K562 (cell line): Measurements from ENCODE around the gene ADAMTS2. TPM values are rescaled to one million over a fixed set of nuclear protein-coding genes. Genes with fewer than 3 reads are reported as not detected.

Experiments used
- ATAC-seq: fragments of 200-7000 bp; cut with Tn5 transposase; 3 replicates; pipeline ENCODE4 v1.9.1; 2020; ENCODE audit warnings: moderate library complexity
- BruUV-seq: library from RNA; stranded (reverse); fragments of 400-500 nt; replicated peaks from 2 replicates; lab custom pipeline; 2021; lab: Mats Ljungman, UMichigan
- CTCF ChIA-PET: fragments of 300-600 bp; formaldehyde crosslinking; extraction: SDS; loops from one replicate; lab custom pipeline; 2021; ENCODE audit warnings: low intra/inter-chr PET ratio; lab: Yijun Ruan, JAX
- POLR2A ChIA-PET: fragments of 300-600, 350-650 bp; sonication (Branson Sonifier 250); formaldehyde crosslinking; extraction: SDS; loops from one replicate; lab custom pipeline; 2021; ENCODE audit warnings: antibody characterized with exemption, inconsistent platforms; lab: Yijun Ruan, JAX
- DNase-seq, 4 experiments: peaks; one replicate each; pipeline versions ENCODE4 v3.0.0 to v3.0.0-alpha.2; 2011 to 2018; ENCODE audit warnings: low spot score in 3 of 4, mixed read lengths in 3 of 4; ENCODE audit errors: extremely low read depth in 1 of 4
- FAIRE-seq: peaks from 2 replicates; lab custom pipeline; 2011; peaks lifted over from hg19 to GRCh38; lab: Jason Lieb, UNC
- H2AFZ ChIP-seq: 2 replicates; pipeline ENCODE4 v1.6.0; 2011; ENCODE audit warnings: low read depth, low read length, control low read depth, inconsistent platforms
- H3K27ac ChIP-seq: fragments of 200-600 bp; 3 replicates; pipeline ENCODE4 v1.8.0; 2011; ENCODE audit warnings: low read depth, mild to moderate bottlenecking, control low read depth, inconsistent platforms, low read length, moderate library complexity, mixed read lengths; ENCODE audit errors: extremely low read depth
- H3K27me3 ChIP-seq, 2 experiments: fragments of 300-600 bp in 1 of 2; 2 replicates in 1 of 2; 3 replicates in 1 of 2; pipeline versions ENCODE4 v1.6.0 to v1.8.0; 2011; ENCODE audit warnings: inconsistent platforms in 2 of 2, low read length in 2 of 2, mild to moderate bottlenecking in 1 of 2, mixed read lengths in 1 of 2, moderate library complexity in 1 of 2; ENCODE audit not compliant: control insufficient read depth in 2 of 2, insufficient read depth in 2 of 2
- H3K36me3 ChIP-seq: fragments of 300-600 bp; 3 replicates; pipeline ENCODE4 v1.8.0; 2011; ENCODE audit warnings: mild to moderate bottlenecking, low read length, inconsistent platforms; ENCODE audit not compliant: control insufficient read depth, insufficient read depth
- H3K4me1 ChIP-seq, 2 experiments: fragments of 200-600 bp in 1 of 2; replicated peaks in 1 of 2; 2 replicates in 1 of 2; 3 replicates in 1 of 2; pipeline versions ENCODE4 v1.5.1 to v1.8.0; 2011; ENCODE audit warnings: inconsistent platforms in 2 of 2, low read length in 2 of 2, mild to moderate bottlenecking in 1 of 2, mixed read lengths in 1 of 2, moderate library complexity in 1 of 2; ENCODE audit not compliant: control insufficient read depth in 2 of 2, insufficient read depth in 2 of 2
- H3K4me2 ChIP-seq: 2 replicates; pipeline ENCODE4 v1.6.1; 2011; ENCODE audit warnings: low read length, control low read depth, inconsistent platforms, mixed read lengths; ENCODE audit not compliant: insufficient read depth
- H3K4me3 ChIP-seq: fragments of 200-600 bp; sonication (generic), shearing (Covaris generic); 2 replicates; pipeline ENCODE4 v1.5.1; 2016; ENCODE audit warnings: control low read depth, inconsistent platforms
- H3K79me2 ChIP-seq: fragments of 200-600 bp; 3 replicates; pipeline ENCODE4 v1.8.0; 2011; ENCODE audit warnings: low read length, inconsistent platforms; ENCODE audit not compliant: control insufficient read depth, insufficient read depth
- H3K9ac ChIP-seq, 2 experiments: 2 replicates each; pipeline versions ENCODE4 v1.6.0 to v1.6.1; 2011; ENCODE audit warnings: low read depth in 2 of 2, low read length in 2 of 2, control low read depth in 1 of 2, inconsistent platforms in 1 of 2, mild to moderate bottlenecking in 1 of 2, mixed read lengths in 1 of 2; ENCODE audit not compliant: insufficient read depth in 1 of 2
- H3K9me1 ChIP-seq: one replicate; pipeline ENCODE4 v1.6.0; 2011; ENCODE audit warnings: inconsistent platforms, mild to moderate bottlenecking, low read length, moderate library complexity; ENCODE audit not compliant: control insufficient read depth, insufficient read depth
- H3K9me3 ChIP-seq: replicated peaks from 2 replicates; pipeline ENCODE4 v1.5.1; 2011; ENCODE audit warnings: low read depth, low read length, inconsistent platforms; ENCODE audit not compliant: control insufficient read depth, insufficient read depth
- H4K20me1 ChIP-seq: replicated peaks from 2 replicates; pipeline ENCODE4 v1.6.1; 2011; ENCODE audit warnings: low read length, inconsistent platforms, mixed read lengths; ENCODE audit not compliant: control insufficient read depth, insufficient read depth
- ATF1 ChIP-seq, 2 experiments: fragments of 450-650 bp in 1 of 2; IDR thresholded peaks; 2 replicates each; pipeline ENCODE4 v1.6.1; 2016; ENCODE audit warnings: missing compliant biosample characterization in 1 of 2, missing genetic modification characterization in 1 of 2
- COPS2 ChIP-seq: fragments of 450-650 bp; conservative IDR thresholded peaks from 2 replicates; pipeline ENCODE4 v1.6.1; 2016; ENCODE audit warnings: mild to moderate bottlenecking, moderate library complexity
- GATA2 ChIP-seq: sonication (generic); formaldehyde crosslinking; IDR thresholded peaks from 2 replicates; pipeline ENCODE4 v1.4.0; 2020; ENCODE audit warnings: mild to moderate bottlenecking, missing genetic modification reagents
- NELFE ChIP-seq: IDR thresholded peaks from 2 replicates; pipeline ENCODE4 v1.6.1; 2011; ENCODE audit warnings: mild to moderate bottlenecking; ENCODE audit not compliant: insufficient read depth, insufficient read length
- RBFOX2 ChIP-seq: fragments of 200-400 bp; formaldehyde crosslinking; IDR thresholded peaks from 2 replicates; pipeline ENCODE4 v1.6.1; 2017; ENCODE audit warnings: low read depth, mild to moderate bottlenecking, low read length, moderate library complexity
- SAP30 ChIP-seq: fragments of 200-600 bp; sonication (generic); IDR thresholded peaks from 2 replicates; pipeline ENCODE4 v1.6.1; 2012; ENCODE audit warnings: borderline replicate concordance, low read depth, mild to moderate bottlenecking, moderate library complexity, low read length, control low read depth, inconsistent platforms; ENCODE audit not compliant: insufficient read depth, poor library complexity, severe bottlenecking
- SMARCB1 ChIP-seq: IDR thresholded peaks from 2 replicates; pipeline ENCODE4 v1.6.1; 2011; ENCODE audit warnings: improper control_type of control experiment, low read depth; ENCODE audit not compliant: insufficient read length
- ZNF444 ChIP-seq: fragments of 250-450 bp; sonication (Bioruptor Pico); IDR thresholded peaks from 2 replicates; pipeline ENCODE4 v1.4.0; 2020; ENCODE audit warnings: mild to moderate bottlenecking, moderate library complexity
- ZSCAN32 ChIP-seq: fragments of 450-650 bp; formaldehyde crosslinking; IDR thresholded peaks from 2 replicates; pipeline ENCODE4 v1.4.0; 2020; ENCODE audit warnings: mild to moderate bottlenecking, moderate library complexity
- WGBS: fragments of 100-300 bp; shearing (Covaris generic); methylation state at CpG from one replicate; pipeline ENCODE4 v1.1.6; 2016; ENCODE audit warnings: low coverage, mixed read lengths; ENCODE audit not compliant: insufficient coverage; ENCODE audit errors: missing lambda C conversion rate; 5-methylcytosine and 5-hydroxymethylcytosine counted together
- in situ Hi-C: fragments of 300-500 bp; cut with MboI; formaldehyde crosslinking; loops from 4 replicates; pipeline ENCODE4 v1.15.0; 2018; ENCODE audit warnings: inconsistent platforms, mixed read lengths
- intact Hi-C: fragments of 100-400 bp; cut with micrococcal nuclease; formaldehyde crosslinking; loops from 2 replicates; pipeline ENCODE4 v1.14.2; 2022
- polyA plus RNA-seq, 8 experiments: library from polyadenylated mRNA; depleted of rRNA in 4 of 8; stranded (reverse) in 5 of 8; unstranded in 3 of 8; fragments of >200 nt; fragmentation: Nextera tagmentation in 2 of 8; fragmentation: Illumina TruSeq in 1 of 8; extraction: Ambion mirVana in 2 of 8; extraction: Trizol in 1 of 8; gene quantifications; 2 replicates each; pipeline versions ENCODE4 v1.2.1 to v1.2.3, GENCODE V29; 2011 to 2014; ENCODE audit warnings: inconsistent platforms in 1 of 8, missing spikeins in 1 of 8
- total RNA-seq, 7 experiments: library from RNA; depleted of rRNA in 6 of 7; stranded (reverse); fragments of >200 nt in 6 of 7; fragmentation: Illumina TruSeq in 2 of 7; extraction: Trizol in 2 of 7; gene quantifications; 2 replicates each; pipeline versions ENCODE4 v1.2.1 to v1.2.3, GENCODE V29; 2011 to 2021; ENCODE audit warnings: low replicate concordance in 1 of 7
- TF ChIP-seq, protein P1 (sequence below): fragments of 250-450 bp; sonication (Bioruptor Pico); IDR thresholded peaks from 2 replicates; pipeline ENCODE4 v1.8.0; 2022; ENCODE audit warnings: inconsistent platforms

ADAMTS2 gene
- total and polyA plus RNA-seq, 9 of the 15 experiments (the other 6 are each of a cell fraction or from before 2014, with no cell fraction given): not detected

DNA sequence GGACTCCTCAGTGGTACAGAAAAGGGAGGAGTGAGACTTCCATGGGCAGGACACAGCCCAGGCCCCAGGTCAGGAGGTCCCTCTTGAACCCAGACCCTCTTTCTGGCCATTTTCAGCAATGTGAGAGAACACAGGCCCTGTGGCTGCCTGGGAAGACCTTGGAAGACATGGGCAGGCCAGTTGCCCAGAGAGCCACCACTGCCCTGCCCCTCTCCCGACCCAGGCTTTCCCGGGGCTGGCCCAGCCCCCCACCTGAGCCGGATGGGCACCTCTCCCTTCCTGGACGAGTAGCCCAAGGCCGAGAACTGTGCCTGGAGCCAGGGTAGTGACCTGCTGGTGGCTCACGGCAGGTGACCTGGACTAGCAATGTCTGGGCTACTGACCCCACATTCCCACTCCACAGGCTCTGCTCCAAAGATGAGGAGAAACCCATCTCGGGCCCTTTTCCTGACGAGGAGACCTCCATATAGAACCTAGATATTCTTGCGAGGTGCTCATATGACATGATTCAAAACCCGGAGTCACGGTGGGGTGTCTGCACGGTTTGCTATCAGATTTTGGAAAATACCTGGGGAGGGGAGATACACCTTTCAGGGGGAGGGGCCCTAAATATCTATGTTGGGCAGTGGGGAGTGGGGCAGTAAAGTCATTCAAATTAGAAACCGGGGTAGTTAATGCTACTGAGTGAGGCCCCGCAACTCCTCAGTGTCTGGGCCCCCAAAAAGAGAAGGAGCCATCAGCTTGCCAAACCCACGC is 225.7 kb downstream of the ADAMTS2 start:
- H3K4me1 ChIP-seq: peaks cover 0 to 1% of the 10 kb centered on the region in 2 experiments; a peak in 1 of 5 replicates
- no peak for DNase-seq
- CTCF ChIA-PET: no interaction called here
- WGBS: 3% methylated on average over 15 of the region's 15 CpGs
- in situ Hi-C loops (no loop called here), intact Hi-C loops (no loop called here)
- H3K4me2 ChIP-seq: no peak overlapping the region
- POLR2A ChIA-PET: interaction anchor here (1.1 kb wide), 1 partner anchor 1560 kb away, joined by 3 read pairs; no protein-coding TSS in a partner anchor
- no peak overlapping the region for H3K4me3 ChIP-seq
- FAIRE-seq: no peak
- H3K79me2 ChIP-seq: no peaks in the 10 kb centered on the region
- no peaks in the 10 kb centered on the region for H3K9me3 ChIP-seq
- no peaks in the 10 kb centered on the region for H3K9me1 ChIP-seq
- BruUV-seq: no TSS peak
- no peak overlapping the region for H3K9ac ChIP-seq
- H3K36me3 ChIP-seq: no peaks in the 10 kb centered on the region
- H3K27ac ChIP-seq: no peak overlapping the region
- H3K27me3 ChIP-seq: peaks cover 0 to 32% of the 10 kb centered on the region in 2 experiments; a peak in 2 of 5 replicates
- no peak for ATAC-seq
- no peaks in the 10 kb centered on the region for H4K20me1 ChIP-seq
- no peak overlapping the region for H2AFZ ChIP-seq
- TF ChIP-seq ZNF444 (CRISPR knock-in tag) (no peak), ZSCAN32 (CRISPR knock-in tag) (no peak), RBFOX2 (no peak)

DNA sequence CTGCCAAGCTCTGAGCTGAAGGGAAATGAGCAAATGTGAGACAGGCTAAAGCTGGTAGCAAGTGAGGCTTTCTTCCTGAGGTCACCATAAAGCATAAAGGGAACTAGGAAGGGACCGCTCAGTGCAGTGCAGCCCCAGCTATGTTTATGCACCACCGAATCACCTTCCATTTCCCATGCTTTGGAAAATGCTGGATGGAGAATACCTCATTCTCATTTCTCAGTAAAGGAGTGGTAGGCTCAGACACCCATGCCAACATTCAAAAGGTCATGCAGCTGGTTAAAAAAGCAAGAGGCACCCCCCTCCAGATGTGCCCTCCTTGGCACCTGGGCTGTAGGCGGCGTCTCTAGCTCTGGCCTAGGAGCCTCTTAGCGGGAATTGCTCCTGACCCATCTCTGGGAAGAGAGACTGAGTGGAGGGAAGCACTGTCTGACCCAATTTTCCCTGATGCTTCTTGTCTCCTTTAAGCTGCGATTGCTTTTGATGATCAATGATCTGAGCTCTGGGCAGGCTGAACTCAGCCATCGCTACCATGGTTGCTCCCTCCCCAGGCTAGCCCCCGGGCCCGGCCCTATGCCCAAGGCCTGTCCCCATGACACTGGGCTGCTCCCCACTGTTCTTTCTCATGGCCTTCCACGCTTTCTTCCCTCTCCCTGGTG is 226.4 kb downstream of the ADAMTS2 start:
- H2AFZ ChIP-seq: no peak overlapping the region
- DNase-seq (no peak), ATAC-seq (no peak), FAIRE-seq (no peak)
- H3K9me3 ChIP-seq: no peaks in the 10 kb centered on the region
- BruUV-seq: no TSS peak
- H3K36me3 ChIP-seq: no peaks in the 10 kb centered on the region
- in situ Hi-C loops: no loop called here
- 2% methylated on average over 9 of the region's 10 CpGs for WGBS
- intact Hi-C loops: no loop called here
- H3K79me2 ChIP-seq: no peaks in the 10 kb centered on the region
- no peaks in the 10 kb centered on the region for H3K9me1 ChIP-seq
- no peak overlapping the region for H3K4me3 ChIP-seq
- CTCF ChIA-PET: no interaction called here
- no peaks in the 10 kb centered on the region for H3K4me1 ChIP-seq
- H3K27me3 ChIP-seq: peaks cover 0 to 31% of the 10 kb centered on the region in 2 experiments; a peak in 2 of 5 replicates
- H3K4me2 ChIP-seq: no peak overlapping the region
- TF ChIP-seq NELFE (no peak), COPS2 (no peak), ATF1 (CRISPR knock-in tag; IDR thresholded peaks at IDR 0.05) (no peak), ATF1 (tag; IDR thresholded peaks at IDR 0.05) (no peak), GATA2 (CRISPR knock-in tag) (no peak), SAP30 (no peak), SMARCB1 (no peak)
- TF ChIP-seq, protein P1, sequence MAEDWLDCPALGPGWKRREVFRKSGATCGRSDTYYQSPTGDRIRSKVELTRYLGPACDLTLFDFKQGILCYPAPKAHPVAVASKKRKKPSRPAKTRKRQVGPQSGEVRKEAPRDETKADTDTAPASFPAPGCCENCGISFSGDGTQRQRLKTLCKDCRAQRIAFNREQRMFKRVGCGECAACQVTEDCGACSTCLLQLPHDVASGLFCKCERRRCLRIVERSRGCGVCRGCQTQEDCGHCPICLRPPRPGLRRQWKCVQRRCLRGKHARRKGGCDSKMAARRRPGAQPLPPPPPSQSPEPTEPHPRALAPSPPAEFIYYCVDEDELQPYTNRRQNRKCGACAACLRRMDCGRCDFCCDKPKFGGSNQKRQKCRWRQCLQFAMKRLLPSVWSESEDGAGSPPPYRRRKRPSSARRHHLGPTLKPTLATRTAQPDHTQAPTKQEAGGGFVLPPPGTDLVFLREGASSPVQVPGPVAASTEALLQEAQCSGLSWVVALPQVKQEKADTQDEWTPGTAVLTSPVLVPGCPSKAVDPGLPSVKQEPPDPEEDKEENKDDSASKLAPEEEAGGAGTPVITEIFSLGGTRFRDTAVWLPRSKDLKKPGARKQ (CRISPR knock-in tag): no peak
- no peaks in the 10 kb centered on the region for H4K20me1 ChIP-seq
- no peak overlapping the region for H3K9ac ChIP-seq
- H3K27ac ChIP-seq: no peak overlapping the region
- POLR2A ChIA-PET: interaction anchor here (1.1 kb wide), 1 partner anchor 1561 kb away, joined by 3 read pairs; no protein-coding TSS in a partner anchor
